WTC11 (cell line): Measurements from ENCODE around the gene NXPH3. TPM values are rescaled to one million over a fixed set of nuclear protein-coding genes. Genes with fewer than 3 reads are reported as not detected.

Experiments
- ATAC-seq: fragments of 200-7000 bp; cut with Tn5 transposase; 2 replicates; pipeline ENCODE4 v1.10.0; 2021; ENCODE audit warnings: mild to moderate bottlenecking, moderate library complexity
- CTCF ChIA-PET: fragments of 300-600 bp; sonication (Branson Sonifier 250); formaldehyde crosslinking; loops from one replicate; lab custom pipeline; 2021; ENCODE audit warnings: antibody characterized with exemption; lab: Charles Lee
- POLR2A ChIA-PET: fragments of 350-600 bp; sonication (Branson Sonifier 250); formaldehyde crosslinking; loops from one replicate; lab custom pipeline; 2021; ENCODE audit warnings: antibody characterized with exemption; lab: Charles Lee
- DNase-seq: peaks from one replicate; pipeline ENCODE4 v3.0.0; 2021; ENCODE audit warnings: low spot score
- H3K27ac Mint-ChIP-seq: 2 replicates; pipeline ENCODE4 v1.8.0; 2021; ENCODE audit warnings: mixed read lengths
- H3K27me3 Mint-ChIP-seq: 2 replicates; pipeline ENCODE4 v1.8.0; 2021; ENCODE audit warnings: low read depth, mild to moderate bottlenecking, moderate library complexity, mixed read lengths
- H3K36me3 Mint-ChIP-seq: 2 replicates; pipeline ENCODE4 v1.8.0; 2021; ENCODE audit warnings: mixed read lengths
- H3K4me1 Mint-ChIP-seq: 2 replicates; pipeline ENCODE4 v1.8.0; 2022; ENCODE audit warnings: mixed read lengths
- H3K4me3 Mint-ChIP-seq: 2 replicates; pipeline ENCODE4 v1.8.0; 2021; ENCODE audit warnings: mild to moderate bottlenecking, moderate library complexity, mixed read lengths
- H3K9me3 Mint-ChIP-seq: 2 replicates; pipeline ENCODE4 v1.8.0; 2021; ENCODE audit warnings: mixed read lengths
- ARID4B ChIP-seq: sonication (generic); formaldehyde crosslinking; IDR thresholded peaks from 2 replicates; pipeline ENCODE4 v1.8.0; 2023; ENCODE audit warnings: missing genetic modification reagents, mild to moderate bottlenecking, borderline replicate concordance
- ATF2 ChIP-seq: sonication (generic); formaldehyde crosslinking; IDR thresholded peaks from 2 replicates; pipeline ENCODE4 v1.8.1; 2022; ENCODE audit warnings: low read depth, missing genetic modification reagents, borderline replicate concordance
- CREM ChIP-seq: sonication (generic); formaldehyde crosslinking; IDR thresholded peaks from 2 replicates; pipeline ENCODE4 v1.8.1; 2022; ENCODE audit warnings: mild to moderate bottlenecking, missing genetic modification reagents, moderate library complexity
- EMX1 ChIP-seq: fragments of 250-450 bp; sonication (Bioruptor Pico); IDR thresholded peaks from 2 replicates; pipeline ENCODE4 v1.8.0; 2021; ENCODE audit warnings: mild to moderate bottlenecking
- ESRRA ChIP-seq: sonication (generic); formaldehyde crosslinking; IDR thresholded peaks from 2 replicates; pipeline ENCODE4 v1.8.1; 2022; ENCODE audit warnings: mild to moderate bottlenecking, missing genetic modification reagents, borderline replicate concordance
- JUN ChIP-seq: sonication (generic); formaldehyde crosslinking; IDR thresholded peaks from 2 replicates; pipeline ENCODE4 v1.8.0; 2023; ENCODE audit warnings: mild to moderate bottlenecking, missing genetic modification reagents
- KAT7 ChIP-seq: sonication (generic); formaldehyde crosslinking; IDR thresholded peaks from 2 replicates; pipeline ENCODE4 v1.8.1; 2023; ENCODE audit warnings: missing genetic modification reagents, mild to moderate bottlenecking, borderline replicate concordance
- NFE2L1 ChIP-seq: sonication (generic); formaldehyde crosslinking; IDR thresholded peaks from 2 replicates; pipeline ENCODE4 v1.8.1; 2023; ENCODE audit warnings: missing genetic modification reagents
- NR3C1 ChIP-seq: sonication (generic); formaldehyde crosslinking; conservative IDR thresholded peaks from 2 replicates; pipeline ENCODE4 v1.8.1; 2023; ENCODE audit warnings: low read depth, mild to moderate bottlenecking, missing genetic modification reagents
- SP1 ChIP-seq: sonication (generic); formaldehyde crosslinking; conservative IDR thresholded peaks from 2 replicates; pipeline ENCODE4 v1.8.1; 2022; ENCODE audit warnings: missing genetic modification reagents
- ZBTB21 ChIP-seq: sonication (generic); formaldehyde crosslinking; IDR thresholded peaks from 2 replicates; pipeline ENCODE4 v1.8.1; 2023; ENCODE audit warnings: mild to moderate bottlenecking, missing genetic modification reagents, borderline replicate concordance
- ZNF219 ChIP-seq: sonication (generic); formaldehyde crosslinking; IDR thresholded peaks from 2 replicates; pipeline ENCODE4 v1.8.0; 2023; ENCODE audit warnings: missing genetic modification reagents, mild to moderate bottlenecking, borderline replicate concordance
- ZNF512 ChIP-seq: sonication (generic); formaldehyde crosslinking; IDR thresholded peaks from 2 replicates; pipeline ENCODE4 v1.8.1; 2022; ENCODE audit warnings: missing genetic modification reagents, borderline replicate concordance
- total RNA-seq: library from RNA; stranded (reverse); gene quantifications from 3 replicates; pipeline ENCODE4 v1.2.3, GENCODE V29; 2021
- TF ChIP-seq, protein P1 (sequence below): sonication (generic); formaldehyde crosslinking; IDR thresholded peaks from 2 replicates; pipeline ENCODE4 v1.8.0; 2022; ENCODE audit warnings: mild to moderate bottlenecking, missing genetic modification reagents
- TF ChIP-seq, protein P2 (sequence below): sonication (generic); formaldehyde crosslinking; IDR thresholded peaks from 2 replicates; pipeline ENCODE4 v1.8.0; 2022; ENCODE audit warnings: missing genetic modification reagents

NXPH3 gene
- total RNA-seq, 1 experiment from 2014 or later, result 3.4 TPM

DNA sequence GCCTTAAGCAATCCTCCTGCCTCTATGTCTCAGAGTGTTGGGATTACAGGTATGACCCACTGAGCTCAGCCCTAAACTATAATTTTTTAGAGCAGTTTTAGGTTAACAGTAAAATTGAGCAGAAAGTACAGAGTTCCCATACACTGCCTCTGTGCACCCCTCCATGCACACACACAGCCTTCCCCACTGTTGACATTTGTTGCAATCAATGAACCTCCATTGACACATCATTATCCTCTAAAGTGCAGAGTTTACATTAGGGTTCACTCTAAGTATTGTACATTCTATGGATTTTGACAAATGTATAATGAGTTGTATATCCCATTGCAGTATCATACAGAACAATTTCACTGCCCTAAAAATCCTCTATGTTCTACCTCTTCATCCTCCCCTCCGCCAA is 45.6 kb upstream of the NXPH3 start (continued):
- no peak for TF ChIP-seq ARID4B (CRISPR knock-in tag)
- TF ChIP-seq ZBTB21 (CRISPR knock-in tag), result no peak
- TF ChIP-seq JUN (CRISPR knock-in tag), result no peak
- TF ChIP-seq ZNF219 (CRISPR knock-in tag), result no peak
- TF ChIP-seq, protein P1, sequence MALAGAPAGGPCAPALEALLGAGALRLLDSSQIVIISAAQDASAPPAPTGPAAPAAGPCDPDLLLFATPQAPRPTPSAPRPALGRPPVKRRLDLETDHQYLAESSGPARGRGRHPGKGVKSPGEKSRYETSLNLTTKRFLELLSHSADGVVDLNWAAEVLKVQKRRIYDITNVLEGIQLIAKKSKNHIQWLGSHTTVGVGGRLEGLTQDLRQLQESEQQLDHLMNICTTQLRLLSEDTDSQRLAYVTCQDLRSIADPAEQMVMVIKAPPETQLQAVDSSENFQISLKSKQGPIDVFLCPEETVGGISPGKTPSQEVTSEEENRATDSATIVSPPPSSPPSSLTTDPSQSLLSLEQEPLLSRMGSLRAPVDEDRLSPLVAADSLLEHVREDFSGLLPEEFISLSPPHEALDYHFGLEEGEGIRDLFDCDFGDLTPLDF (CRISPR knock-in tag), result no peak
- no peak for TF ChIP-seq EMX1 (CRISPR knock-in tag)
- TF ChIP-seq, protein P2, sequence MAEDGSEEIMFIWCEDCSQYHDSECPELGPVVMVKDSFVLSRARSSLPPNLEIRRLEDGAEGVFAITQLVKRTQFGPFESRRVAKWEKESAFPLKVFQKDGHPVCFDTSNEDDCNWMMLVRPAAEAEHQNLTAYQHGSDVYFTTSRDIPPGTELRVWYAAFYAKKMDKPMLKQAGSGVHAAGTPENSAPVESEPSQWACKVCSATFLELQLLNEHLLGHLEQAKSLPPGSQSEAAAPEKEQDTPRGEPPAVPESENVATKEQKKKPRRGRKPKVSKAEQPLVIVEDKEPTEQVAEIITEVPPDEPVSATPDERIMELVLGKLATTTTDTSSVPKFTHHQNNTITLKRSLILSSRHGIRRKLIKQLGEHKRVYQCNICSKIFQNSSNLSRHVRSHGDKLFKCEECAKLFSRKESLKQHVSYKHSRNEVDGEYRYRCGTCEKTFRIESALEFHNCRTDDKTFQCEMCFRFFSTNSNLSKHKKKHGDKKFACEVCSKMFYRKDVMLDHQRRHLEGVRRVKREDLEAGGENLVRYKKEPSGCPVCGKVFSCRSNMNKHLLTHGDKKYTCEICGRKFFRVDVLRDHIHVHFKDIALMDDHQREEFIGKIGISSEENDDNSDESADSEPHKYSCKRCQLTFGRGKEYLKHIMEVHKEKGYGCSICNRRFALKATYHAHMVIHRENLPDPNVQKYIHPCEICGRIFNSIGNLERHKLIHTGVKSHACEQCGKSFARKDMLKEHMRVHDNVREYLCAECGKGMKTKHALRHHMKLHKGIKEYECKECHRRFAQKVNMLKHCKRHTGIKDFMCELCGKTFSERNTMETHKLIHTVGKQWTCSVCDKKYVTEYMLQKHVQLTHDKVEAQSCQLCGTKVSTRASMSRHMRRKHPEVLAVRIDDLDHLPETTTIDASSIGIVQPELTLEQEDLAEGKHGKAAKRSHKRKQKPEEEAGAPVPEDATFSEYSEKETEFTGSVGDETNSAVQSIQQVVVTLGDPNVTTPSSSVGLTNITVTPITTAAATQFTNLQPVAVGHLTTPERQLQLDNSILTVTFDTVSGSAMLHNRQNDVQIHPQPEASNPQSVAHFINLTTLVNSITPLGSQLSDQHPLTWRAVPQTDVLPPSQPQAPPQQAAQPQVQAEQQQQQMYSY (CRISPR knock-in tag), result no peak
- no peak for TF ChIP-seq ATF2
- no peak for TF ChIP-seq KAT7
- TF ChIP-seq NFE2L1 (CRISPR knock-in tag), result no peak
- TF ChIP-seq SP1 (CRISPR knock-in tag), result no peak
- TF ChIP-seq ZNF512 (CRISPR knock-in tag), result no peak

DNA sequence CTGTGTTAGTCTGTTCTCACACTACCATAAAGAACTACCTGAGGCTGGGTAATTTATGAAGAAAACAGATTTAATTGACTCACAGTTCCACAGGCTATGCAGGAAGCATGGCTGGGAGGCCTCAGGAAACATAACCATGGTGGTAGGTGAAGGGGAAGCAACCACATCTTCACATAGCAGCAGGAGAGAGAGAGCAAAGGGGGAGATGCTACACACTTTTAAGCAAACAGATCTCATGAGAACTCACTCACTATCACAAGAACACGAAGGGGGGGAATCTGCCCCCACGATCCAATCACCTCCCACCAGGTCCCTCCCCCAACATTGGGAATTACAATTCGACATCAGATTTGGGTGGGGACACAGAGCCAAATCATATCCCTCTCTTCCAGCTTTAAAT is 31.8 kb upstream of the NXPH3 start:
- Mint-ChIP-seq H3K4me3 (no peak overlapping the region), H3K36me3 (no peaks in the 10 kb centered on the region), H3K27me3 (peaks cover 5% of the 10 kb centered on the region; the same call in 1 of the 2 replicates), H3K4me1 (peaks cover 30% of the 10 kb centered on the region), H3K9me3 (peaks cover 17% of the 10 kb centered on the region), H3K27ac (no peak overlapping the region)
- POLR2A ChIA-PET, result no interaction called here
- no peak for DNase-seq
- CTCF ChIA-PET, result interaction anchor here (1.0 to 7.4 kb wide), 5 partner anchors 13 to 136 kb away, joined by 5 to 68 read pairs (median 18); no protein-coding TSS in a partner anchor
- TF ChIP-seq NR3C1 (CRISPR knock-in tag), result no peak
- no peak for TF ChIP-seq CREM (CRISPR knock-in tag)
- no peak for TF ChIP-seq ESRRA (CRISPR knock-in tag)
- ATAC-seq, result no peak
